GM13977 (cell line): ENCODE data around the gene LDLRAD3.

Experiments used
- DNase-seq: peaks from one replicate; pipeline ENCODE4 v3.0.0; 2012; ENCODE audit warnings: low spot score
- in situ Hi-C: fragments of 300-500 bp; cut with MboI; formaldehyde crosslinking; loops from one replicate; pipeline ENCODE4 v1.12.0; 2022; ENCODE audit warnings: low sequenced_read_pairs, low pct_unique_long_range_greater_than_20kb, mixed read lengths, inconsistent platforms; ENCODE audit not compliant: unreplicated experiment
- TF ChIP-seq, protein P1 (sequence below): IDR thresholded peaks from 2 replicates; pipeline ENCODE4 v1.5.1; 2012; ENCODE audit warnings: mild to moderate bottlenecking, control low read depth; ENCODE audit not compliant: insufficient read depth; ENCODE audit errors: extremely low read depth, missing control alignments

LDLRAD3 gene

DNA sequence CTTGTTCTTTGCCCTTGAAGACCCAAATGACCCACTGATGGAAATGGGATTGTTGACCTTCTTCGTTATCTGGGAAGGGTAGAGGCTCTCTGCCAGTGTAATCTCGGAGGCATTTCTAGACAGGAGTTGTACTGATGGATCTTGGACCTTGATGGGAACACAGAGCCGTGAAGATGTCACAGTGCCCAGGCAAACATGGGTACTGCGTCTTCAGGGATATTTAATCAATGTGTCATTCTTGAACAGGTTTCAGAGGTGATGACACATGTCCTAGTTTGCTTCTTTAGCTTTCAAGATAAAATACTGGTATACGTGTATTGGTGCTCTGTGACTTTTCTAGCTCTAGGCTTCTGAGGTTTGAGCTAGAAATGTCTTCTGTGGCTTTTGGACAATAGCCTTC, 6.2 kb downstream of the LDLRAD3 start:
- TF ChIP-seq, protein P1, sequence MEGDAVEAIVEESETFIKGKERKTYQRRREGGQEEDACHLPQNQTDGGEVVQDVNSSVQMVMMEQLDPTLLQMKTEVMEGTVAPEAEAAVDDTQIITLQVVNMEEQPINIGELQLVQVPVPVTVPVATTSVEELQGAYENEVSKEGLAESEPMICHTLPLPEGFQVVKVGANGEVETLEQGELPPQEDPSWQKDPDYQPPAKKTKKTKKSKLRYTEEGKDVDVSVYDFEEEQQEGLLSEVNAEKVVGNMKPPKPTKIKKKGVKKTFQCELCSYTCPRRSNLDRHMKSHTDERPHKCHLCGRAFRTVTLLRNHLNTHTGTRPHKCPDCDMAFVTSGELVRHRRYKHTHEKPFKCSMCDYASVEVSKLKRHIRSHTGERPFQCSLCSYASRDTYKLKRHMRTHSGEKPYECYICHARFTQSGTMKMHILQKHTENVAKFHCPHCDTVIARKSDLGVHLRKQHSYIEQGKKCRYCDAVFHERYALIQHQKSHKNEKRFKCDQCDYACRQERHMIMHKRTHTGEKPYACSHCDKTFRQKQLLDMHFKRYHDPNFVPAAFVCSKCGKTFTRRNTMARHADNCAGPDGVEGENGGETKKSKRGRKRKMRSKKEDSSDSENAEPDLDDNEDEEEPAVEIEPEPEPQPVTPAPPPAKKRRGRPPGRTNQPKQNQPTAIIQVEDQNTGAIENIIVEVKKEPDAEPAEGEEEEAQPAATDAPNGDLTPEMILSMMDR: no peak
- in situ Hi-C loops: no loop called here

DNA sequence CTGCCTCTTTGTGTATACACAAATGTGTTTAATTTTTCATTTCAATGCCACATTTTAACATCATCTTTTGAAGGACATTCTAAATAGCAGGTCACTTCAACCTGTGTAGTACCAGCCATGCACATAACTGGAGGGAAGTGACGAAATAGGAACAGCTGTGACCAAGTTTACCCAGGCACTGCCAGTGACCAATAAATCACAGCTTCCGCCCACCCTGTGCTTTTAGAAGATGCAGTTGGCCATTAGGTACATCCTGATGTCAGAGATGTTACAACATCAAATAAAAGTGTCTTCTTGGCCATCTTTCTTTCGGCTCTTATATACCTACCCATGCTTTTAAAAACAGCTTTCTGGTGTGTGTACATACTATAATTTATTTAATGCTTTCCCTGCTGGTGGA, 7.8 kb downstream of the LDLRAD3 start:
- in situ Hi-C loops: no loop called here
- TF ChIP-seq, protein P1: no peak
- no peak for DNase-seq

More for the DNA sequence above, 6.2 kb downstream of the LDLRAD3 start:
- no peak for DNase-seq

DNA sequence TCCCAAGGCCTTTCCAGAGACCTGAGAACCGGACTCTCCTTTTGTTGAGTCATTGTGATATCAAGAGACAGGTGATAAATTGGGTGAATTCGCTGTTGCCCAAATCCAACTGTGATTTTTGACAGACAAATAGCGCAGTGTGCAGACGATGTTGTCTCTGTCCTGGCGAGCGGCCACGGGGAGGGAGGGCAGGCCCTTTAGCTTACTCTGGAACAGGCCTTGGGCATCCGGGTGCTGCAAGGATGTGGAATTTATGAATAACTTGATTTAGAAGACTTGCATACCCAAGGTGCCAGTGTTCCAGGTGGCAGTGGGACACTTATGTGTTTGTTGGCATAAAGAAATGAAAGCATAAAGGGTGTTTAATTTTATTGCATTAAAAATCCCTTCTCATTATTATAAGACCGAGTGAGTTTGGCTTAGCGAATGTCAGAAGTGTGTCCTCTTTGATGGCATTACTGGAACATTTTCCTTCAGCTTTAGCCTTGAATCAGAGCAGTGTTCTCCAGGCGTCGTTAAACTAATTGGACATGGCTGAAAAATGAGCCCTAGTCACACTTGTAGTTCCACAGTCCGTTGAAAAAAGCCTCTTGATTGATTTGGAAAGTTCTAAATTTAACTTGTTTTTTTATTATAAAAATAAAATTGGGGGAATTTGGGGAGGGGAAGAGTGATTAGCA, 9.4 kb downstream of the LDLRAD3 start:
- in situ Hi-C loops: no loop called here
- no peak for DNase-seq
- TF ChIP-seq, protein P1: no peak

DNA sequence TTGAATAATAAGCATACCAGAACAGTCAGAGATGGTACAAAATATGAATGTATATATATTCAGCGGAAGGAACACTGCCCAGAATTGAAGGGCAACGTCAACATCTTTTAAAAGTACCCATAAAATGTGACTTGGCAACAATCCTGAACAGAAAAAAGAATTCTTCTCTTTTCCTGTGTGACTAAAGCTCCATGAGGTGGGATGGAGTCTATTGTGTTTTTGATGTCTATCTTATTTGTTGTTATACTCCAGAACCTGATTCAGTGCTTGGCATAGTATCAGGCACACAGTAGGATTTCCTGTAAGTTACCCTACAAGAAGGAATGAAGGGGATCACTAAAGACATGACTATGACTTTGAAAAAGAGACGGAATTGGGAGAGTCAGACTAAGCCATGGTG, 10.3 kb downstream of the LDLRAD3 start:
- in situ Hi-C loops: no loop called here
- DNase-seq: no peak
- TF ChIP-seq, protein P1: no peak

DNA sequence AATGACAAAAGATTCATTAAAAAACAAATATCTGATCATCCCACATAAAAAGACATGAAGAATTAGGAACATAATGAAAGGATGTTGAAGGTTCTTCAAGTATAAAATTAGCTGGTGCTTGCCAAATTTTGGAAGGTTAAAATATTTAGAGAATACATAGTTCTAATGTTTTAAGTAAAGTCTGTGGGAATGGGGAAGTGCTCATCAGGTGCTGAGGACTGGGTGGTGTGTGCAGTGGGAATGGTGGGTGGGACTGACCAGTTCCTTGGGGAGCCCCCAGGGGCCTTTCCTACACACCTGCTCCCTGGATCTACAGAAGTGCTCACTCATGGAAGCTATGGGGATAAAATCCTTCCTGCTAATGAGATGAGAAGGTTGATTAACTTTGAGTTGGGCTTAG, 11.8 kb downstream of the LDLRAD3 start:
- in situ Hi-C loops: no loop called here
- TF ChIP-seq, protein P1: no peak
- DNase-seq: no peak

DNA sequence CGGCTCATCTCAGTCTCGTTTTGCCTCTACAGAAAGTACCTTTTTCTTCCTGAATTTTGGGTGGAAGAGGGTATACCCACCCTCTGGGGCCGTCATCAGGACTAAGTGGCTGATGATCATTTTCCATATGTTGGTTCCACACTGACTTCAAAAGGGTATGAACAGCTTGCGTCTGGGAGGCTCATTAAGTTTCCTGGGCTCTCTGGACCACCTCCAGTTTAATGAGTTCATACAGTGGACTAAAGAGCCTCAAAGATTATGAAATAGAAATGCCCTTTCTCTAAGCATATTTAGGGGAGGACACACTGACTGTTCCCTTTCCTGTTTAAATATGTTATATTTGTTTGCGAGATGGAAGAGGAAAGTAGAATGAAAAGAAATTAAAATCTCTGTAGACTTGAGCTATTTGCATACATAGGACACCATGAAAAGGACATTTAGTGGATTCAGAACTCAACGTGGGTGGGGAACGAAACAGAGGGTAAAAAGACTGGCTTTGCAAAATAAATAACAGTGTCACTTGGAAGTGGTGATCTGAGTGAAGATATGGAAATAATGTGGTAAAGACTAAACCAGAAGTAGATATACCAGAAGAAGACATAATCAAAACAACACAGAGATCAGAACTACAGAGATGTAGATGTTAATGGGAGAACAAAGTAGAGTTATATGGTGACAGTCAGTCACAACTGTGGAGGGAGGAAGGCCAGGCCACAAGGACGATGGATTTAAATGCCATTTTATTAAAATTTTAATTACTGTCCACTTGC, 18.7 kb downstream of the LDLRAD3 start:
- TF ChIP-seq, protein P1: no peak
- no peak for DNase-seq
- in situ Hi-C loops: no loop called here
